GM10248 (cell line): ENCODE measurements around the gene OR2C1.

Experiments used
- CTCF ChIA-PET: fragments of 300-600 bp; sonication (Branson Sonifier 250); formaldehyde crosslinking; extraction: SDS; loops from one replicate; lab custom pipeline; 2021; ENCODE audit warnings: antibody characterized with exemption; lab: Yijun Ruan, JAX
- POLR2A ChIA-PET: fragments of 350-650 bp; sonication (Branson Sonifier 250); formaldehyde crosslinking; extraction: SDS; loops from one replicate; lab custom pipeline; 2020; ENCODE audit warnings: antibody characterized with exemption; lab: Yijun Ruan, JAX
- DNase-seq: peaks from one replicate; pipeline ENCODE4 v3.0.0; 2012; ENCODE audit errors: extremely low spot score
- CTCF ChIP-seq: IDR thresholded peaks from 2 replicates; pipeline ENCODE4 v1.5.1; 2012; ENCODE audit warnings: mild to moderate bottlenecking, low read depth; ENCODE audit errors: extremely low read depth, missing control alignments, control extremely low read depth

OR2C1 gene

GRCh38 chr16:3362931-3363330 lies 7.2 kb downstream of the OR2C1 start:
- ChIA-PET CTCF (no interaction called here), POLR2A (no interaction called here)
- TF ChIP-seq CTCF = no peak
- DNase-seq = no peak

DNA sequence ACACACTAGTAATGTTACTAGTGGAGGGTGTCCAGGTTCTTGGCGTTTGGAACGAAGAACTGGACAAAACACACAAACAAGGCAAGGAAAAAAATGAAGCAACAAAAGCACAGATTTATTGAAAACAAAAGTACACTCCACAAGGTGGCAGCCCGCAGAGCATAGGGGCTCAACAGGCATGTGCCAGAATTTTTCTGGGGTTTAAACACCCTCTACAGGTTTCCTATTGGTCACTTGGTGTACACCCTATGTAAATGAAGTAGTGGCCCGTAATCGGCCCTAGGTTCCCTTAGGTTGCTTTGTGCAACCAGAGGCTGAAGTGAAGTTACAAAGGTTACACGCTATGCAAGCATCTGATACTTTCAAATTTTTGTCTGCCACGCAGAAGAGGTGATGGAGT lies 8.1 kb downstream of the OR2C1 start:
- TF ChIP-seq CTCF = no peak
- POLR2A ChIA-PET = no interaction called here
- CTCF ChIA-PET = no interaction called here
- DNase-seq = no peak

GRCh38 chr16:3364774-3365427 lies 9.2 kb downstream of the OR2C1 start:
- no peak for TF ChIP-seq CTCF
- CTCF ChIA-PET = no interaction called here
- peak; percentile 84 for DNase-seq
- POLR2A ChIA-PET = no interaction called here

GRCh38 chr16:3369073-3369472 lies 13.4 kb downstream of the OR2C1 start:
- no peak for TF ChIP-seq CTCF
- ChIA-PET CTCF (no interaction called here), POLR2A (no interaction called here)
- DNase-seq = no peak

GRCh38 chr16:3375680-3376079 lies 20.0 kb downstream of the OR2C1 start:
- no peak for TF ChIP-seq CTCF
- POLR2A ChIA-PET = no interaction called here
- CTCF ChIA-PET = no interaction called here
- DNase-seq = no peak

DNA sequence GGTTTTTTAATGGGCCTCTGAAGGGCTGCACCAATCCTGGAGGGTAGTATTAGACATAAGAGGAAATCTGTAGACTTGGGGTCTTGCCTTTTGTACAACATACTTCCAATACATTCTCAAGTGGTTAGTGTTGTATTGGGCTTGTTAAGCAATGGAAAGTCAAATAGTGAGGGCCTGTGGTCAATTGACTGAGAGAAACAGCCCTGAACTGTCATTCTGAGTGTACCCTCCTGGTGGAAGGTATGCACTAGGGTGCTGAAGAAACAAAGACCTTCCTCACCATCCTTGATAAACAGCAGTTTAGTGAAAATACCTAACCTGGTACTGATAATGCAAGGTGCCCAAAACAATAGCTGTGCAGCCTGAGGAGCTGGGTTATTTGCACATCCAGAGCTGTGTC lies 22.2 kb downstream of the OR2C1 start:
- TF ChIP-seq CTCF = no peak
- CTCF ChIA-PET = no interaction called here
- DNase-seq = no peak
- POLR2A ChIA-PET = no interaction called here
